NCI-H345 treated with DMSO at 0.1 percent for 48 hours (cell line): ENCODE data around the gene ZBTB9.

ENCODE experiments used
- DNase-seq: peaks from one replicate; lab custom pipeline; 2025; ENCODE audit not compliant: unreplicated experiment; lab: John Stamatoyannopoulos, UW

The ZBTB9 gene

GRCh38 chr6:33454009-33454946 is at the start of gene ZBTB9:
ZBTB9 (plus strand) TSS chr6:33454576; CDS start chr6:33455101, 525 bp downstream.
- peak; percentile 93 for DNase-seq

GRCh38 chr6:33404884-33405283 is 49.5 kb upstream of the ZBTB9 start:
- DNase-seq: no peak

- no peak for DNase-seq
These were observed 48.9 kb upstream of the ZBTB9 start for GRCh38 chr6:33405386-33405940.

GRCh38 chr6:33406126-33406525 is 48.2 kb upstream of the ZBTB9 start:
- DNase-seq: no peak

GRCh38 chr6:33407132-33407718 is 47.2 kb upstream of the ZBTB9 start:
- no peak for DNase-seq

GRCh38 chr6:33410050-33410710 is 44.2 kb upstream of the ZBTB9 start:
- DNase-seq: peak; percentile 92

- DNase-seq: peak; percentile 87
These were observed 43.4 kb upstream of the ZBTB9 start, which contains the start of gene PHF1 for GRCh38 chr6:33410711-33411631. PHF1 (plus strand) TSS chr6:33411014; CDS start chr6:33412264, 1,250 bp downstream.

- no peak for DNase-seq
These were observed 42.8 kb upstream of the ZBTB9 start for GRCh38 chr6:33411632-33412005.

GRCh38 chr6:33412140-33413009 is 42.0 kb upstream of the ZBTB9 start:
- DNase-seq: no peak

- DNase-seq: no peak
These were observed 40.9 kb upstream of the ZBTB9 start for GRCh38 chr6:33413241-33414120.

- no peak for DNase-seq
These were observed 39.6 kb upstream of the ZBTB9 start for GRCh38 chr6:33414592-33415271.

GRCh38 chr6:33415831-33416230 is 38.5 kb upstream of the ZBTB9 start:
- no peak for DNase-seq

GRCh38 chr6:33416386-33417127 is 37.8 kb upstream of the ZBTB9 start:
- DNase-seq: no peak

- no peak for DNase-seq
These were observed 37.1 kb upstream of the ZBTB9 start for GRCh38 chr6:33417128-33417902.

GRCh38 chr6:33417903-33418689 is 36.3 kb upstream of the ZBTB9 start, which contains the start of gene CUTA:
CUTA (minus strand) TSS chr6:33418107; CDS start chr6:33418000, 107 bp downstream.
- peak; percentile 98 for DNase-seq
